PC-9 (cell line): ENCODE measurements around the gene CD276.

Source experiments
- CTCF ChIP-seq: fragments of 200-600 bp; sonication (generic); conservative IDR thresholded peaks from 2 replicates; pipeline ENCODE4 v1.6.1; 2017; ENCODE audit warnings: mixed run types, antibody characterized with exemption, mild to moderate bottlenecking, moderate library complexity
- EZH2 ChIP-seq: fragments of 200-600 bp; sonication (generic); IDR thresholded peaks from 2 replicates; pipeline ENCODE4 v1.8.0; 2017; ENCODE audit warnings: antibody characterized with exemption, low read depth

GRCh38 chr15:73699249-73700040, 15.3 kb downstream of the CD276 start:
- TF ChIP-seq CTCF (no peak), EZH2 (no peak)
